Stimulated activated naive B cell treated with anti-CD40 and anti-IgM and Interleukin-4, amounts not matched to agents 10 μg/mL and 1 μg/mL and 100 μg/mL, for 72 hours (primary cell): ENCODE measurements around the gene BNIP3.

ENCODE experiments used
- ATAC-seq, 2 donors: fragments of 150-1000 bp; cut with Tn5 transposase; replicated peaks; 2 replicates each; pipeline ENCODE4 v1.10.0; 2021; ENCODE audit warnings: moderate library complexity in 1 of 2
- DNase-seq: peaks from one replicate; pipeline ENCODE4 v3.0.0; 2021
- H3K27ac Mint-ChIP-seq: one replicate; pipeline ENCODE4 v1.8.0; 2022; ENCODE audit warnings: mild to moderate bottlenecking, mixed read lengths
- H3K27me3 Mint-ChIP-seq, 2 donors: one replicate each; pipeline ENCODE4 v1.8.0; 2022; ENCODE audit warnings: mixed read lengths in 2 of 2
- H3K36me3 Mint-ChIP-seq, 2 donors: one replicate each; pipeline ENCODE4 v1.8.0; 2022; ENCODE audit warnings: mixed read lengths in 2 of 2, mild to moderate bottlenecking in 1 of 2
- H3K4me1 Mint-ChIP-seq, 2 donors: one replicate each; pipeline ENCODE4 v1.8.0; 2022; ENCODE audit warnings: mixed read lengths in 2 of 2, mild to moderate bottlenecking in 1 of 2
- H3K4me3 Mint-ChIP-seq, 2 donors: one replicate each; pipeline ENCODE4 v1.8.0; 2022; ENCODE audit warnings: mild to moderate bottlenecking in 2 of 2, mixed read lengths in 2 of 2, moderate library complexity in 1 of 2
- H3K9me3 Mint-ChIP-seq, 2 donors: one replicate each; pipeline ENCODE4 v1.8.0; 2022; ENCODE audit warnings: mixed read lengths in 2 of 2, mild to moderate bottlenecking in 1 of 2

BNIP3 gene

DNA sequence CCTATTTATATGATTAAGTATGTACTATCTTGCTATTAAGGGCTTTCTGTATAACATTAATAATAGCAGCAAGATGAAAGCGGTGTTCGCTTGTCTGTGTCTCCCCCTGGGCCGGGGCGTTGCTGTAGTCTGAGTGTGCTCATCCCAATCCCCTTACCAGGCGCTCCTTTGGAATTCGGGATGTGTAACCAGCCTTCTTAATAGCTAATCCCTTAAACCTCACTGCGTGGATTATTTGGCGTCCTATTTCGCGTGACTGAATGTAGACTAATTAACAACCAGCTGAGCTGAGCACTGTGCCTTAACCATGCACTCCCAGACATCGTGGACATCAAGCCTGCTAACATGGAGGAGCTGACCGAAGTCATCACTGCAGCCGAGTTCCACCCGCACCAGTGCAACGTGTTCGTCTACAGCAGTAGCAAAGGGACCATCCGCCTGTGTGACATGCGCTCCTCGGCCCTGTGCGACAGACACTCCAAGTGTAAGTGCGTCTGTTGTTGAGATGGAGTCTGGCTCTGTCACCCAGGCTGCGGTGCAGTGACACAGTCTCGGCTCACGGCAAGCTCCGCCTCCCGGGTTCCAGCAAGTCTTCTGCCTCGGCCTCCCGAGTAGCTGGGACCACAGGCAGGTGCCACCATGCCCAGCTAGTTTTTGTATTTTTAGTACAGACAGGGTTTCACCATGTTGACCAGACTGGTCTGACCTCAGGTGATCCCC lies 36.6 kb downstream of the BNIP3 start:
- H3K27me3 Mint-ChIP-seq: no peaks in the 10 kb centered on the region
- H3K9me3 Mint-ChIP-seq: no peaks in the 10 kb centered on the region
- H3K27ac Mint-ChIP-seq: no peak overlapping the region
- ATAC-seq: no peak
- no peak overlapping the region for H3K4me3 Mint-ChIP-seq
- H3K36me3 Mint-ChIP-seq: peaks cover 49 to 74% of the 10 kb centered on the region in 2 donors
- DNase-seq: no peak
- peaks cover 0 to 6% of the 10 kb centered on the region in 2 donors for H3K4me1 Mint-ChIP-seq

DNA sequence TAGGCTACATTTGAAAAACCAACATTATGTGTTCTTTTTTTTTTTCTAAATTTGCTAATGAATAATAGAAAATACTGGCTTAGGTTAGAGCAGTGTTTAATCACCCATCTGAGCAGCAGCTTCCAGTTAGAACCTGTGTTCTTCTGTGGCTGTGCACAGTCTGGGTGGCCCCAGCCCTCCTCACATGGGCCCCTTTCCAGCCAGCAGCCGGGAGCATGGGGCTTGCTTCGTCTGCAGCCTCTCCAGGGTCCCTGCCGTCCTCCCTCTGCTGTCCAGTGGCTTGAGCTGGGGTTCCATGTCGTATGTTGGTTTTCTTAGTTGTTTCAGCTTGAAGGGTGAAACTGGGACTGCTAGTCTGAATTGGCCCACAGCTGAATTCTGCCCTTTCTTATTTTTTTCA lies 37.3 kb downstream of the BNIP3 start:
- Mint-ChIP-seq H3K27ac (peak overlapping the region; percentile 51), H3K4me1 (peaks cover 0 to 6% of the 10 kb centered on the region in 2 donors)

DNA sequence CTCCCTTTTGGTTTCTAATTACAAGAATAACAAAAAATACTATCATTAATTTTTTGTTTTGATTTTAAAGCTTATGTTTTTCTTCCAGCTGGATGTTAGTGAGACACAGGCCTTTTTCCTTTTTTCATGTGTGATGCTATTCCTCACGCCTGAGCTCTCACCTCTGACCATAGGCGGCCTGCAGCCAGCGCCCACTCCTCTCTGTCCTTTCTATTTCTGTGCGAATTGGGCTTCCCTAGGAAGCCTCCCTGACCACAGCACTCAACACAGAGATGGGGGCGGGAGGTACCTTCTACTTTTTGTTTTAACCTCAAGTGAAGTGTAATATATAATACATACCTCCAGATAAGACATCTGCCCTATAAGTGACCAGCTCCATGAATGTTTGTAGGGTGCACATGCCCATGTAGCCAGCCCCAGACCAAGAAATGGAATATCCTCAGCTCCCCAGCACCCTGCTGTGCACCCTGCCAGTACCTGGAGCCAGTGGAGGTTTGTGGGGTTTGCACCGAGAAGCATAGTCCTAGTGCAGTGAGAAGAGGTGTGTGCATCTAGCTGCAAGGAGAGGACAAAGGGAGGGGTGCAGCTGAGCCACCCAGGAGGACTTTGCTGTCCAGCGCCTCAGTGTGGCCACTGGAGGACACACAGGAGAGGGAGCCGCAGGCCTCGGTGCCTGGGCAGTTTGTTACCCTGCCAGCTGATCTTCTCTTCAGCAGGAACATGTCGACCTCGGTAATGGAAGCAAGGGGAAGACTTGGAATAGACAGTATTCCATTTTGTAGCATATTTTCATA lies 38.5 kb downstream of the BNIP3 start:
- H3K4me1 Mint-ChIP-seq: peaks cover 0 to 6% of the 10 kb centered on the region in 2 donors
- no peak overlapping the region for H3K4me3 Mint-ChIP-seq
- ATAC-seq (peak; percentile 46), DNase-seq (no peak)
- no peak overlapping the region for H3K27ac Mint-ChIP-seq
- no peaks in the 10 kb centered on the region for H3K9me3 Mint-ChIP-seq
- H3K27me3 Mint-ChIP-seq: no peaks in the 10 kb centered on the region
- H3K36me3 Mint-ChIP-seq: peaks cover 47 to 73% of the 10 kb centered on the region in 2 donors

More for the DNA sequence above, 37.3 kb downstream of the BNIP3 start:
- no peak overlapping the region for H3K4me3 Mint-ChIP-seq
- DNase-seq (no peak), ATAC-seq (no peak)
- peaks cover 49 to 76% of the 10 kb centered on the region in 2 donors for H3K36me3 Mint-ChIP-seq
- H3K27me3 Mint-ChIP-seq: no peaks in the 10 kb centered on the region
- H3K9me3 Mint-ChIP-seq: no peaks in the 10 kb centered on the region

DNA sequence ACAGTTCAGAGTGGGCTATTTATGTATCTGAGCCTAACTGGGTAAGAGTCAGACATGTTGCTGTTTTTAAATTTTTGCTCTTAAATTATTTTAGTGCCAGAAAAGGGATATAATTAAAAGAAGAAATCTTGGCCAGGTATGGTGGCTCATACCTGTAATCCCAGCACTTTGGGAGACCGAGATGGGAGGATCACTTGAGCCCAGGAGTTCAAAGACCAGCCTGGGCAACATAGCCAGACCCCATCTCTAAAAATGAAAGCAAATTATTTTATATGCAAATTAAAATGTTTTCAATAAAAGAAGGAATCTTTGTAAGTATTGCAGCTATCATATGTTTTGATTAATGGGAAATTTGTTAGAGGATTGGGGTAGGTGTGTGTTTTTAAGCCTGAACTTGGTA lies 39.3 kb downstream of the BNIP3 start:
- DNase-seq (no peak), ATAC-seq (no peak)
- Mint-ChIP-seq H3K27me3 (no peaks in the 10 kb centered on the region), H3K4me1 (peaks cover 0 to 6% of the 10 kb centered on the region in 2 donors), H3K36me3 (peaks cover 44 to 70% of the 10 kb centered on the region in 2 donors), H3K27ac (no peak overlapping the region), H3K9me3 (no peaks in the 10 kb centered on the region), H3K4me3 (no peak overlapping the region)

DNA sequence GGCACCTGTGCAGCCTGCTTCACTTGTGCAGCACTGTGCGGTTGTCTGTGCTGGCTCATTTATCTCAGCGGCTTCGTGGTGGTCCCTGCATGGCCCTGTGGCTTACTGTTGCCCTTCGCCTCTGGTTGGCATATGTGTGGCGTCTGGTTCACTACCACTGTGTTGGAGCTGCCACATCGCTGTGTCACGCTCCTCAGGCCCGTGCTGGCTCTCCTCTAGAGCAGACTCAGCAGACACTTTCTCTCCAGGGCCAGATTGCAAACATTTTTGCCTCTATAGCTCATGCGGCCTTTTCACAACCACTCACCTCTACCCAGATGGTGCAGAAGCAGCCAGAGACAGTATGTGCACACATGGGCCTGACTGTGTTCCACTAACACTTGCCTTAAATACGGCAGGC lies 43.0 kb downstream of the BNIP3 start:
- ATAC-seq (no peak), DNase-seq (no peak)
- Mint-ChIP-seq H3K36me3 (peaks cover 39 to 57% of the 10 kb centered on the region in 2 donors), H3K27ac (peak overlapping the region; percentile 25), H3K9me3 (no peaks in the 10 kb centered on the region), H3K4me1 (peaks cover 2 to 11% of the 10 kb centered on the region in 2 donors), H3K27me3 (no peaks in the 10 kb centered on the region), H3K4me3 (no peak overlapping the region)

DNA sequence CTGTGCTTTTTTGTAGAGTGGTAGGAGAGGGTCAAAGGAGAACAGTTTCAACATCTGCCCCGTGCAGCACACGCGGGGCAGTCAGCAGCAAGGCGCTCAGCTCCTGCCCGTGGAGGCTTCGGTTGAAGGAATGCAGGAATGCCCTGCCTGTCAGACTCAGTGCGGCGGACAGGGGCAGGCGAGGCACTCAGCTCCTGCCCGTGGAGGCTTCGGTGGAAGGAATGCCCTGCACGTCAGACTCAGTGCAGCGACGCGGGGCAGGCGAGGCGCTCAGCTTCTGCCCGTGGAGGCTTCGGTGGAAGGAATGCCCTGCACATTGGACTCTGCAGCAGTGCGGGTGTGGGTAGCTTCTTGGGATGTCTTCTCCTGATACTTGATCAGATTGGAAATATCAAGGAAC lies 43.9 kb downstream of the BNIP3 start:
- Mint-ChIP-seq H3K27ac (no peak overlapping the region), H3K36me3 (peaks cover 33 to 49% of the 10 kb centered on the region in 2 donors), H3K4me1 (peaks cover 2 to 5% of the 10 kb centered on the region in 2 donors), H3K27me3 (no peaks in the 10 kb centered on the region), H3K9me3 (no peaks in the 10 kb centered on the region), H3K4me3 (no peak overlapping the region)
- DNase-seq (no peak), ATAC-seq (no peak)

DNA sequence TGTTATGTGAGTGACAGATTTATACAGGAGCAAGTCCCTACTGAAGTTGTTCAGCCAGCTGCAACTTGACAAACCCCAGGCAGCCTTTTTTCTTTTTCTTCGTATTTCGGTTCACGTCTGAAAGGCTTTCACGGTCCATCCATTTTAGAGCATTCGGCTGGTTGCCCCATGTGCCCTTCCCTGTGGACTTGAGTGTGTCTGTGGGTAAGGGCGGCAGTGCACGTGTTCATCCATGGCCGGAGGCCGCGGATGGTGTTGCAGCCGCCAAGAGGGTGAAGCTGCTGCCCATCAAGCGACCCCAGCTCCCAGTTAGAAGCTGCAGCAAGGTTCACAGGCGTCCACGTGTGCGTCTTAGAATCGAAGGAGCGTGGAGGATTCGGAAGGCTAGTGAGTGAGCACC lies 45.0 kb downstream of the BNIP3 start:
- no peak for DNase-seq
- Mint-ChIP-seq H3K4me3 (no peak overlapping the region), H3K4me1 (peaks cover 3 to 6% of the 10 kb centered on the region in 2 donors), H3K27me3 (no peaks in the 10 kb centered on the region), H3K36me3 (peaks cover 33 to 44% of the 10 kb centered on the region in 2 donors), H3K9me3 (no peaks in the 10 kb centered on the region), H3K27ac (no peak overlapping the region)
- no peak for ATAC-seq

DNA sequence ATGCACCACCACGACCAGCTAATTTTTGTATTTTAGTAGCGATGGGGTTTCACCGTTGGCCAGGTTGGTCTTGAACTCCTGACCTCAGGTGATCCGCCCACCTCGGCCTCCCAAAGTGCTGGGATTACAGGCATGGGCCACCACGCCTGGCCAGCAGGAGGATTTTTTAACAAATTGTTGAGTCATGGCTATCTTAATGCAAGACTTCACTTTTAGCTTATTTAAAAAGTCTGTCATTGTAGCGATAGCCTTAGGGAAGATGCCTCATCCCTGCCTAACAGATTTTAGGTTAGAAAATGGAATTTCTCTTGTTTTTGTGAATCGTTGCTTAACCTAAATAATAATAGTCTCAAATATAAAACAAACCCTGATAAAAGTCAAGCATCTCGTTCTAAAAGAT lies 45.4 kb downstream of the BNIP3 start:
- Mint-ChIP-seq H3K27ac (no peak overlapping the region), H3K4me1 (peaks cover 6 to 10% of the 10 kb centered on the region in 2 donors), H3K4me3 (no peak overlapping the region), H3K27me3 (no peaks in the 10 kb centered on the region), H3K36me3 (peaks cover 29 to 40% of the 10 kb centered on the region in 2 donors), H3K9me3 (no peaks in the 10 kb centered on the region)
- no peak for DNase-seq
- ATAC-seq: no peak

DNA sequence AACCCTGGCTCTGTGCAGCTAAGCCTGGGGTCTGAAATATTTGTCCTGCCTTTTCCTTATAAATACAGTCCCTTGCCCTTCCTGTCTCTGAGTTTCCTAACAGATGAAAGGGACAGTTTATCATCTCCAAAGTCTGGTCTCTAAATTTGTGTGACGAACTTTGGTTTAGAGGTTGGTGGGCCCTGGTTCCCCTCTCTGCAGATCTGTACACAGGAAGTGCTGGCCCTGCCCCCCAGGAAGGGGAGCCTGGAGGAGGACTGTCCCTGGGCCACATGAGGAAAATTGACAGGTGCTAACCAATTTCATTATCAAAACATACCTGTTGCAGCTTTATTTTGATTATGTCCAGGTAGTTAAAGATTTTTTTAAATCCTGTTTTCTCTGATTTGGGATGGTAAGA lies 46.5 kb downstream of the BNIP3 start:
- no peak for DNase-seq
- Mint-ChIP-seq H3K36me3 (peaks cover 31 to 35% of the 10 kb centered on the region in 2 donors), H3K4me3 (no peak overlapping the region), H3K4me1 (peaks cover 11 to 20% of the 10 kb centered on the region in 2 donors), H3K9me3 (no peaks in the 10 kb centered on the region), H3K27ac (no peak overlapping the region), H3K27me3 (no peaks in the 10 kb centered on the region)
- no peak for ATAC-seq

DNA sequence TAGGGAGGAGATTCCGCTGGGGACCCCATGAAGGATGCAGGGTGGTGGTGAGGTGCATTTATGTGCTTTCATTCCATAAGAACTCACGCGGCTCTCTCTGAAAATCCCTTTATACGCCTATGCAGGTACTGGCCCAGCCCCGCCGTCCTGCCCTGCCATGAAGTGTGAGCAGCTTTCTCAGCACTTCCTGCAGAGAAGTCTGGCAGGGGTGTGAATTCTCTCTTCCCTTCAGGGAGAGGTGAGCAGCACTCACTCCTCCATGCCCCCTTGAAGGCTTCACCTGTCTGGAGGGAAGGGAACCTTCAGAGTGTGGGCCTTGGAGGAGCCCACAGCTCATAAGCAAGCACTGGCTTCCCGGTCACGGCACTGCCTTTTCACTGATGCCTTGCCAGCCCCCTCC lies 47.0 kb downstream of the BNIP3 start:
- Mint-ChIP-seq H3K9me3 (no peaks in the 10 kb centered on the region), H3K36me3 (peaks cover 31 to 34% of the 10 kb centered on the region in 2 donors), H3K27ac (peak overlapping the region; percentile 25), H3K27me3 (no peaks in the 10 kb centered on the region), H3K4me3 (no peak overlapping the region), H3K4me1 (peaks cover 16 to 25% of the 10 kb centered on the region in 2 donors)
- ATAC-seq: no peak
- DNase-seq: no peak

DNA sequence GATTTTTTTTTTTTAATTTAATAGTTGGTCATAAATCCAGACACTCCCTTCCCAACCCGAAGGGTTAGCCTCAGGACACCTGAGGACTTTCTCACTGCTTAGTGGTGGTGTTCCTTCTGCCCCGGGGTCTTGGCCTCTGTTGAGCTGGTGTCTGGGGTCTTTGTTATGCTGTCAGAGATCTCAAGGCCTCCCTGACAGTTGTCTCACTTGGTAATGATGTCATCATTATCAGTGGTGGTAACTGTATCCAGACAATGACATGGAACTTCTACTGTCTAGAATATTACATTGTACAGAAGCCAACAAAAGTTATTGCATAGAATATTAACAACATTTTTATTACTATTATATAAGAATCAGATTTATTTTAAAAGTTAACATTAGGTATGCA lies 48.0 kb downstream of the BNIP3 start:
- H3K4me3 Mint-ChIP-seq: no peak overlapping the region
- ATAC-seq (no peak), DNase-seq (no peak)
- H3K9me3 Mint-ChIP-seq: no peaks in the 10 kb centered on the region
- H3K4me1 Mint-ChIP-seq: peaks cover 26 to 36% of the 10 kb centered on the region in 2 donors
- H3K36me3 Mint-ChIP-seq: peaks cover 31 to 34% of the 10 kb centered on the region in 2 donors
- H3K27ac Mint-ChIP-seq: no peak overlapping the region
- no peaks in the 10 kb centered on the region for H3K27me3 Mint-ChIP-seq

DNA sequence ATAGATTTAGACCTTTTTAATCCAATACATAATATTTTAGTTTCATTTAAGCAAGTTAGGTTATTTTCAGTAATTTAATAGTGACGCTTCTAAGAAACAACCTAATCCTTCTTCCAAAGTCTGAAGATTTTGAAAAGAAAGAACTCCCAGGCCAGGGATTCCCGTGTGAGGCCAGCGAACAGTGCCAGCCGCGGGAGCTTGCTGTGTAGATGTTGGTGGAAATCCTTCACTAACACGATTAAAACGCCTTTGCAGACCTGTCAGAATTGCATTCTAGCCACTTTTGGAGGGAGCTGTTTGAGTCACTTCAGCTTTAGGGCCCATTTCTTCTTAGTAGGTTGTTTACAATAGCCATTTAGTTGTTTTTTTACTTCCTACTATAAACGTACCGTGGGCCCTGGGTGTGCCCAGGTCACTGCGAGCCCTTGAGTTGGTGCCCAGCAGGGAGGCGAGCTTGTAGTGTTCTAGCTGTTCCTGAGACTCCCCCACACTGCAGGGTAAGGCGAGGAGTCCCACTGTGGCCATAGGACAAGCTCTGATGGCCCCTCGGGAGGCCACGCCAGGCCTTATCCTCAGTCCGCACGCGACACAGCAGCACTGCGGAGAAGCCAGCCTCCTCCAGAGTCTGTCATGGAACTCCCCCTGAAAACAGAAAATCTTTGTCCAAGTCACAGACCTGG lies 48.6 kb downstream of the BNIP3 start:
- no peaks in the 10 kb centered on the region for H3K9me3 Mint-ChIP-seq
- no peak overlapping the region for H3K27ac Mint-ChIP-seq
- H3K4me3 Mint-ChIP-seq: no peak overlapping the region
- ATAC-seq (no peak), DNase-seq (no peak)
- H3K27me3 Mint-ChIP-seq: no peaks in the 10 kb centered on the region
- H3K4me1 Mint-ChIP-seq: peaks cover 31 to 41% of the 10 kb centered on the region in 2 donors
- H3K36me3 Mint-ChIP-seq: peaks cover 28 to 30% of the 10 kb centered on the region in 2 donors

DNA sequence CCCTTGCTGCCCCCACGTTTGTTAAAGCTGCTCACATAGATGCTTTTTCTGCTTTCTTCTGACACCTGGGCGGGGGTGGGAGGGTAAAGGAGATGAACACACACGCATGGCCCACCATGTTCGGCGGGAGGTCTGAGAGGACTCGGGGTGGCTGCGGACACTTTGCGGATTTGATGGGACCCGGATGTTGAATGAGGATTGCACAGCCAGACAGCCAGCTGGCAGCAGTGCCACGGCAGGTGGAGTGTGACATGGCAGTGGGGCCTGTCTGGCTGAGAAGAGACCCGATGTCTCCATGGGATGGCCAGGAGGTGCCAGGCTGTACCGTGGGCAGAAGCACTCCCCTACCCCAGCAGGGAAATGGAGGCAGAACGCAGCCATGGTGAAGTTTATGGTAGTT lies 49.7 kb downstream of the BNIP3 start:
- no peak for ATAC-seq
- no peak for DNase-seq
- Mint-ChIP-seq H3K4me3 (no peak overlapping the region), H3K4me1 (peaks cover 41 to 53% of the 10 kb centered on the region in 2 donors), H3K36me3 (peaks cover 24 to 31% of the 10 kb centered on the region in 2 donors), H3K27ac (no peak overlapping the region), H3K9me3 (no peaks in the 10 kb centered on the region), H3K27me3 (no peaks in the 10 kb centered on the region)

DNA sequence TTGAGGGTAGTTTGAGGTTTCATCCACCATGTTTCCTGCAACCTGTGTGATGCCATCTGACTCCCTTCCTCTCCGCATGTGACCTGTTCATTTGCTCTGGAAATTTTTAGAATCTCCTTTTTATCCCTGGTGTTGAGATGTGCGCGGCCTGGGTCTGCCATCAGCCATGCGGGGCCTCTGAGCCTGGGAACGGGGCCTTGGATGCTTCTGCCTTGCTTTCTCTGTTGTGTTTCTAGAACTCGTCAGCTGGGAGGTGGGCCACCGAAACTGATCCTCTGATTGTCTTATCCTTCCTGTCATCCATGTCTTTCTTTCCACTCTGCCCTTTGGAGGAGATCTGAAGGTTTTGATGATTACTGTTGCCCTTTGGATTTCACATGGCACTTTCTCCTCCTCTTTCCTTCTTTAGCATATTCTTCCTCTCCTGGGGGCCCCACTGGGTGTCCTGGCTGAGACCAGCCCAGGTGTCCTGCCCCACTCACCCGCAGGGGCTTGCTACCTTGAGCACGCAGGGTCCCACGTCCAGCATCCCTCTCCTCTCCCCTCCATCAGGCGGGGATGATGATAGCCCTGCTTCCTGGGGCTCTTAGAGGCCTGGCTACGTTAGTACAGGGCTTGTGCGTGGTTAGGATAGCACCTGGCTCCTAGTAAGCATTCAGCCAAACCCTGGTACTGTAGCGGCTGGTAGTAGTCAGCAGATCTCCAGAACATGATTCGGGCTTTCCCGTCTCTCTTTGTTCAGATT lies 51.0 kb downstream of the BNIP3 start:
- Mint-ChIP-seq H3K4me1 (peaks cover 47 to 61% of the 10 kb centered on the region in 2 donors), H3K36me3 (peaks cover 27 to 37% of the 10 kb centered on the region in 2 donors), H3K4me3 (no peak overlapping the region), H3K27me3 (no peaks in the 10 kb centered on the region), H3K9me3 (no peaks in the 10 kb centered on the region), H3K27ac (no peak overlapping the region)
- no peak for ATAC-seq
- no peak for DNase-seq
